Fibroblast of upper back skin (primary cell): ENCODE measurements around the gene OR2A12.
"Not testable (repeated sequence)": the region's sequence is repeated elsewhere in the genome, so short reads cannot be mapped to it uniquely, and the experiment has no call there.

Source experiments
- DNase-seq: peaks from one replicate; pipeline ENCODE4 v3.0.0-alpha.2; 2013

OR2A12 gene

GRCh38 chr7:144085978-144086377, at the start of gene OR2A12:
Gene OR2A12 (plus strand): TSS chr7:144086278. CDS start chr7:144095108, 8,830 bp downstream.
- DNase-seq, result no peak

- DNase-seq, result no peak
Measured at GRCh38 chr7:144036302-144036885, 49.7 kb upstream of the OR2A12 start.

- no peak for DNase-seq
Measured at GRCh38 chr7:144037414-144038035, 48.6 kb upstream of the OR2A12 start.

- DNase-seq, result no peak
Measured at GRCh38 chr7:144038887-144039286, 47.2 kb upstream of the OR2A12 start.

GRCh38 chr7:144048648-144049047, 37.4 kb upstream of the OR2A12 start, which contains the start of gene OR2A5:
Gene OR2A5 (plus strand): TSS chr7:144048948. CDS start chr7:144050402, 1,454 bp downstream.
- DNase-seq, result no peak

GRCh38 chr7:144049491-144049890, 36.6 kb upstream of the OR2A12 start:
- DNase-seq, result no peak

GRCh38 chr7:144050093-144050492, 36.0 kb upstream of the OR2A12 start:
- no peak for DNase-seq

- DNase-seq, result not testable (repeated sequence)
Measured at GRCh38 chr7:144050884-144051283, 35.2 kb upstream of the OR2A12 start.

- no peak for DNase-seq
Measured at GRCh38 chr7:144057954-144058353, 28.1 kb upstream of the OR2A12 start.

GRCh38 chr7:144063710-144064109, 22.4 kb upstream of the OR2A12 start:
- DNase-seq, result no peak

- no peak for DNase-seq
Measured at GRCh38 chr7:144069511-144069910, 16.6 kb upstream of the OR2A12 start, which contains the start of gene OR2A25. Gene OR2A25 (plus strand): TSS chr7:144069811. CDS start chr7:144074220, 4,409 bp downstream.

- DNase-seq, result no peak
Measured at GRCh38 chr7:144069953-144070352, 16.1 kb upstream of the OR2A12 start.

- DNase-seq, result no peak
Measured at GRCh38 chr7:144074374-144074773, 11.7 kb upstream of the OR2A12 start.

- DNase-seq, result no peak
Measured at GRCh38 chr7:144086730-144087129, 652 bp downstream of the OR2A12 start.

GRCh38 chr7:144087230-144087629, 1.2 kb downstream of the OR2A12 start:
- DNase-seq, result no peak

GRCh38 chr7:144090667-144091066, 4.6 kb downstream of the OR2A12 start:
- no peak for DNase-seq

- no peak for DNase-seq
Measured at GRCh38 chr7:144098776-144099175, 12.7 kb downstream of the OR2A12 start.

GRCh38 chr7:144100607-144101006, 14.5 kb downstream of the OR2A12 start:
- no peak for DNase-seq

- no peak for DNase-seq
Measured at GRCh38 chr7:144102041-144102440, 16.0 kb downstream of the OR2A12 start.

- no peak for DNase-seq
Measured at GRCh38 chr7:144105211-144105610, 19.1 kb downstream of the OR2A12 start.

- no peak for DNase-seq
Measured at GRCh38 chr7:144109283-144109682, 23.2 kb downstream of the OR2A12 start, which contains the start of gene OR2A2. Gene OR2A2 (plus strand): TSS chr7:144109583. CDS start chr7:144109583, 0 bp downstream.

GRCh38 chr7:144110272-144110671, 24.2 kb downstream of the OR2A12 start:
- no peak for DNase-seq

- DNase-seq, result no peak
Measured at GRCh38 chr7:144113651-144114050, 27.6 kb downstream of the OR2A12 start.

- no peak for DNase-seq
Measured at GRCh38 chr7:144118341-144118740, 32.3 kb downstream of the OR2A12 start.

- DNase-seq, result no peak
Measured at GRCh38 chr7:144122876-144123275, 36.8 kb downstream of the OR2A12 start, which contains the start of gene OR2A14. Gene OR2A14 (plus strand): TSS chr7:144123176. CDS start chr7:144129113, 5,937 bp downstream.
